A673 (cell line): ENCODE measurements around the gene MSH3. TPM values are rescaled to one million over a fixed set of nuclear protein-coding genes. Genes with fewer than 3 reads are reported as not detected.

ENCODE experiments used
- BruUV-seq: library from RNA; stranded (reverse); fragments of 400-500 nt; replicated peaks from 2 replicates; lab custom pipeline; 2021; lab: Mats Ljungman, UMichigan
- CTCF ChIA-PET: fragments of 300-600 bp; sonication (Branson Sonifier 250); formaldehyde crosslinking; loops from one replicate; lab custom pipeline; 2022; ENCODE audit warnings: antibody characterized with exemption; lab: Charles Lee
- POLR2A ChIA-PET: fragments of 300-600 bp; sonication (Branson Sonifier 250); formaldehyde crosslinking; loops from one replicate; lab custom pipeline; 2022; ENCODE audit warnings: antibody characterized with exemption; ENCODE audit not compliant: low non-redundant PET; lab: Charles Lee
- DNase-seq: peaks from one replicate; pipeline ENCODE4 v3.0.0-alpha.2; 2015; ENCODE audit warnings: low spot score
- H3K27ac ChIP-seq: fragments of 200-600 bp; sonication (generic); 2 replicates; pipeline ENCODE4 v1.5.1; 2016; ENCODE audit warnings: mixed run types, low read depth, mild to moderate bottlenecking, mixed read lengths, antibody characterized with exemption, low read length; ENCODE audit not compliant: poor library complexity, severe bottlenecking
- H3K27me3 ChIP-seq: fragments of 200-600 bp; sonication (generic); replicated peaks from 2 replicates; pipeline ENCODE4 v1.6.1; 2017; ENCODE audit warnings: mixed run types, low read depth, mild to moderate bottlenecking, mixed read lengths, antibody characterized with exemption, low read length; ENCODE audit not compliant: insufficient read depth, poor library complexity
- H3K36me3 ChIP-seq: fragments of 200-600 bp; sonication (generic); 2 replicates; pipeline ENCODE4 v1.6.1; 2016; ENCODE audit warnings: mixed run types, mild to moderate bottlenecking, mixed read lengths, antibody characterized with exemption, low read length; ENCODE audit not compliant: insufficient read depth, poor library complexity, severe bottlenecking
- H3K4me1 ChIP-seq: fragments of 200-600 bp; sonication (generic); 2 replicates; pipeline ENCODE4 v1.6.1; 2017; ENCODE audit warnings: mixed run types, mild to moderate bottlenecking, mixed read lengths, antibody characterized with exemption, low read length; ENCODE audit not compliant: insufficient read depth, poor library complexity, severe bottlenecking
- H3K4me3 ChIP-seq: fragments of 200-600 bp; sonication (generic); 2 replicates; pipeline ENCODE4 v1.5.1; 2016; ENCODE audit warnings: low read depth, mixed run types, mild to moderate bottlenecking, mixed read lengths, low read length; ENCODE audit not compliant: poor library complexity, severe bottlenecking
- H3K9me3 ChIP-seq: fragments of 200-600 bp; sonication (generic); 2 replicates; pipeline ENCODE4 v1.6.1; 2016; ENCODE audit warnings: mixed run types, low read depth, mild to moderate bottlenecking, mixed read lengths, antibody characterized with exemption, low read length; ENCODE audit not compliant: poor library complexity, severe bottlenecking
- EZH2 ChIP-seq: fragments of 200-600 bp; sonication (generic); IDR thresholded peaks from 2 replicates; pipeline ENCODE4 v1.6.1; 2017; ENCODE audit warnings: borderline replicate concordance, low read depth, mild to moderate bottlenecking, mixed read lengths, antibody characterized with exemption, low read length; ENCODE audit not compliant: poor library complexity, severe bottlenecking
- intact Hi-C: fragments of 100-400 bp; cut with micrococcal nuclease; formaldehyde crosslinking; loops from one replicate; pipeline ENCODE4 v1.10.0; 2022; ENCODE audit not compliant: unreplicated experiment
- total RNA-seq: library from RNA; stranded (reverse); gene quantifications from 2 replicates; pipeline ENCODE4 v1.2.3, GENCODE V29; 2021
- TF ChIP-seq, protein P1 (sequence below): fragments of 300-800, 200-600 bp; sonication (generic); conservative IDR thresholded peaks from 2 replicates; pipeline ENCODE4 v1.5.1; 2017; ENCODE audit warnings: low read depth, mild to moderate bottlenecking, antibody characterized with exemption, low read length, moderate library complexity, mixed read lengths

The MSH3 gene
- total RNA-seq, 1 experiment from 2014 or later, result 16.2 TPM

DNA sequence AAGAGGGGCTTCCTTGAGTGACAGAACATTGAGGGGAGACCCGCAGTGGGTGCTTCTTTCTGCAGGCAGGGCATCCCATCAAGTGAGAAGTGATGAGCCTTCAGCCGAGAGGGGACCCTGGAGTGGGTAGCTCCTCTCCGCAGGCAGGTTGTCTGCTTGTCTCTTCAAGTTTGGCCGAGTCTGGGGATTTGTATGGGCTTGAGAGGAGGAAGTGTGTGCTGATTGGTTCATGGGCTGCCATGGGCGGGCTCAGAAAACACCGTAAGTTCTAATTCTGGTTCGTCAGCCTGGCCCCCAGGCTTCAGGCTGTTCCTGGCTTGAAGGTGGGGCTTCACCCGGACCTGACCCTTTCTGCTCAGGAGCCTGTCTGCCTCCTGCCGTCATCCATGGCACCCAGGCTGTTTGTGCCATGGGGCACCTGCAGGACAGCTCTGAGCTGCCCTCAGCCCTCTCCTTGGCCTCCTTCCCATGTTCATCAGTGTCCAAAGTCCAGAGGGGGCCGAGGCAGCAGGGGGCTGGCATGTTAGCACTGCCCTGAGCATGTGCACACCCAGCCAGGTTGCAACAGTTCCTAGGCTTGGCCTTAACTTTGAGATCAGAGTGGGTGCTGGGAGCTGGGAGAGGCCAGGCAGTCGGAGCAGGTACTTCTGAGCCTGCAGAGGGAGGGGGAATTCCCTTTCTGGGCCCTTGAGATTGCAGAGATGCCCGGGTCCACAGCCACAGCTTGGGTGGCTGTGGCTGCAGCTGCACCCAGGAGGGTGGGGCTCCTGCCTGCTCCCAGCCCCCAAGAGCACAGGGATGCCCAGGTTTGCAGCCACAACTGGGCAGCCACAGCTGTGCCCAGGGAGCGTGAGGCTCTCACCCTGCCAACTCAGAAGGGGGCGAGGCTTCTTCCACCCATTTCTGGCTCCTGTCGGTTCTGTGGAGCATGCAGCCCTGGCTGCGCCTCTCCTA, 13.8 kb downstream of the MSH3 start:
- no TSS peak for BruUV-seq
- POLR2A ChIA-PET, result no interaction called here
- Histone ChIP-seq H3K27me3 (no peaks in the 10 kb centered on the region), H3K4me3 (no peak overlapping the region), H3K4me1 (no peaks in the 10 kb centered on the region), H3K36me3 (peaks cover 24% of the 10 kb centered on the region), H3K27ac (no peak overlapping the region), H3K9me3 (no peaks in the 10 kb centered on the region)
- intact Hi-C loops, result no loop called here
- TF ChIP-seq, protein P1, sequence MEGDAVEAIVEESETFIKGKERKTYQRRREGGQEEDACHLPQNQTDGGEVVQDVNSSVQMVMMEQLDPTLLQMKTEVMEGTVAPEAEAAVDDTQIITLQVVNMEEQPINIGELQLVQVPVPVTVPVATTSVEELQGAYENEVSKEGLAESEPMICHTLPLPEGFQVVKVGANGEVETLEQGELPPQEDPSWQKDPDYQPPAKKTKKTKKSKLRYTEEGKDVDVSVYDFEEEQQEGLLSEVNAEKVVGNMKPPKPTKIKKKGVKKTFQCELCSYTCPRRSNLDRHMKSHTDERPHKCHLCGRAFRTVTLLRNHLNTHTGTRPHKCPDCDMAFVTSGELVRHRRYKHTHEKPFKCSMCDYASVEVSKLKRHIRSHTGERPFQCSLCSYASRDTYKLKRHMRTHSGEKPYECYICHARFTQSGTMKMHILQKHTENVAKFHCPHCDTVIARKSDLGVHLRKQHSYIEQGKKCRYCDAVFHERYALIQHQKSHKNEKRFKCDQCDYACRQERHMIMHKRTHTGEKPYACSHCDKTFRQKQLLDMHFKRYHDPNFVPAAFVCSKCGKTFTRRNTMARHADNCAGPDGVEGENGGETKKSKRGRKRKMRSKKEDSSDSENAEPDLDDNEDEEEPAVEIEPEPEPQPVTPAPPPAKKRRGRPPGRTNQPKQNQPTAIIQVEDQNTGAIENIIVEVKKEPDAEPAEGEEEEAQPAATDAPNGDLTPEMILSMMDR, result no peak
- TF ChIP-seq EZH2, result no peak
- CTCF ChIA-PET, result no interaction called here
- no peak for DNase-seq

DNA sequence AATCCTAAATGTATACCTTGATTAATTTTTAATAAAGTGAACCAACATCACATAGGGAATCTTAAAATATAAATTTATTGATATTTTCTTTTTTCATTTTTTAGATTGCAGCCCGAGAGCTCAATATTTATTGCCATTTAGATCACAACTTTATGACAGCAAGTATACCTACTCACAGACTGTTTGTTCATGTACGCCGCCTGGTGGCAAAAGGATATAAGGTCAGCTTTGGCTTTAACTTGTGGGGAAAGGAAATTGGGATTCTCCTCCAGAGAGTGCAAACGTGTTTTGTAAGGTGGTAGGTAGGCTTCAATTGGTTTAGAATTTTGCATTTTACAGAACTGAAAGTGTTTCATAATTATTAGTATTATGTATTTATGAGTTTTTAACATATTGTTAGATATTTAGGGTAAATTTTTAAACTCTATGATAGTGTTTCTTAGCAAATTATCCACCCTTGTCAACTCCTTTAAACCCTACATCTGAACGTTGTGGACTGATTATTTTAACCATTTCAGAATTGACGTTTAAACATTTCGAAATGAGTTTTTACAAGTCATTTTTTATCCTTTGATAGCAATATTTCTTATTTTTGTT, 17.8 kb downstream of the MSH3 start:
- CTCF ChIA-PET, result interaction anchor here (1.1 kb wide), 2 partner anchors 191 to 580 kb away, joined by 11 to 15 read pairs; no protein-coding TSS in a partner anchor
- intact Hi-C loops, result loop anchor here (5.0 kb wide), 1 partner anchor 185 kb away; the partner anchor contains the start of gene FAM151B
- Histone ChIP-seq H3K9me3 (no peaks in the 10 kb centered on the region), H3K36me3 (peaks cover 19% of the 10 kb centered on the region), H3K4me1 (no peaks in the 10 kb centered on the region), H3K27ac (no peak overlapping the region), H3K4me3 (no peak overlapping the region), H3K27me3 (no peaks in the 10 kb centered on the region)
- TF ChIP-seq, protein P1, result peak; percentile 91
- TF ChIP-seq EZH2, result no peak
- BruUV-seq, result no TSS peak
- peak; percentile 83 for DNase-seq
- POLR2A ChIA-PET, result no interaction called here

DNA sequence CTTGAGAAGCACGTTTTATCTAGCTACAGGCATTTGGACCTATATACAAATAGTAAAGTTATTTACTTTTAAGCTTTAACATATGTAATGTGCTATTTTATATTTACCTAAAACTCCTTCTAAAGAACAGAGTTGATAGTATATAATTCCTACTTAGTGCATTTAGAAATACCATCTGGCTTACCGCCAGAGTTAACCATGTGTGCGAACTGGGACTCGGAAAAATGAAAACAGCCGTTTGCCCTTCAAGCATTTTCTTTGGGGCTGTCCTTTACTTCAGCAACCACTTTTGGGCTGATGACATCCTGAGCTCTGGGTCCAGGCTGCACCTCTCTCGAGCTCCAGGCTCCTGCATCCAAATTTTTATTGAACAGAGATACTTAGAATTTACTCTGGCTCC, 22.3 kb downstream of the MSH3 start:
- H3K9me3 ChIP-seq, result no peaks in the 10 kb centered on the region
- no TSS peak for BruUV-seq
- DNase-seq, result no peak
- H3K27ac ChIP-seq, result no peak overlapping the region
- intact Hi-C loops, result no loop called here
- POLR2A ChIA-PET, result no interaction called here
- H3K27me3 ChIP-seq, result no peaks in the 10 kb centered on the region
- CTCF ChIA-PET, result no interaction called here
- H3K36me3 ChIP-seq, result peaks cover 19% of the 10 kb centered on the region
- H3K4me1 ChIP-seq, result no peaks in the 10 kb centered on the region
- H3K4me3 ChIP-seq, result no peak overlapping the region
- no peak for TF ChIP-seq EZH2
- TF ChIP-seq, protein P1, result no peak
